ENCODE data around the gene COL6A3. TPM values are rescaled to one million over a fixed set of nuclear protein-coding genes. Genes with fewer than 3 reads are reported as not detected.

The COL6A3 gene
- total RNA-seq, 1 donor from 2014 or later: 13.0 TPM

DNA sequence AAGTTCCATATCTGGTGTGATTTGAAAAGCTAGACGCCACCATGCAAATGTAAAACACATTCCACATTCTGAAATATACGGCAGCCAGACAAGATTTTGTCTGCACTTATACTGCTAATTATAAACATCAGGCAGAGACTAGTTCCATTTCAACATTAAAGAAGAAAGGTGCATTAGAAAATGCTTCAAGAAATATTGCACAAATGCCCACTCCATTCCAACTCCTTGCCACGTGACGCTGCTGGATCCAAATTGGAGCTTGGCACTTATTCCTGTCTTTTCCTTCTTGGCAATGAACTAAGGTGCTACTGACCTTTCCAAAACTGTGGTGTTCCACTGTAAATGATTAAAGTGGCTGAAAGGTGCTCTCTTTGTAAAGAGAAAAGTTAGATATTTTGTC, 6.3 kb downstream of the COL6A3 start:
- no peak for DNase-seq (ENCODE audit: low read depth)
- TF ChIP-seq, protein P1, sequence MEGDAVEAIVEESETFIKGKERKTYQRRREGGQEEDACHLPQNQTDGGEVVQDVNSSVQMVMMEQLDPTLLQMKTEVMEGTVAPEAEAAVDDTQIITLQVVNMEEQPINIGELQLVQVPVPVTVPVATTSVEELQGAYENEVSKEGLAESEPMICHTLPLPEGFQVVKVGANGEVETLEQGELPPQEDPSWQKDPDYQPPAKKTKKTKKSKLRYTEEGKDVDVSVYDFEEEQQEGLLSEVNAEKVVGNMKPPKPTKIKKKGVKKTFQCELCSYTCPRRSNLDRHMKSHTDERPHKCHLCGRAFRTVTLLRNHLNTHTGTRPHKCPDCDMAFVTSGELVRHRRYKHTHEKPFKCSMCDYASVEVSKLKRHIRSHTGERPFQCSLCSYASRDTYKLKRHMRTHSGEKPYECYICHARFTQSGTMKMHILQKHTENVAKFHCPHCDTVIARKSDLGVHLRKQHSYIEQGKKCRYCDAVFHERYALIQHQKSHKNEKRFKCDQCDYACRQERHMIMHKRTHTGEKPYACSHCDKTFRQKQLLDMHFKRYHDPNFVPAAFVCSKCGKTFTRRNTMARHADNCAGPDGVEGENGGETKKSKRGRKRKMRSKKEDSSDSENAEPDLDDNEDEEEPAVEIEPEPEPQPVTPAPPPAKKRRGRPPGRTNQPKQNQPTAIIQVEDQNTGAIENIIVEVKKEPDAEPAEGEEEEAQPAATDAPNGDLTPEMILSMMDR (conservative IDR thresholded peaks at IDR 0.05; ENCODE audit: low read depth, low read length): no peak
- H3K4me3 ChIP-seq (ENCODE audit: low read depth, low read length): no peak overlapping the region

DNA sequence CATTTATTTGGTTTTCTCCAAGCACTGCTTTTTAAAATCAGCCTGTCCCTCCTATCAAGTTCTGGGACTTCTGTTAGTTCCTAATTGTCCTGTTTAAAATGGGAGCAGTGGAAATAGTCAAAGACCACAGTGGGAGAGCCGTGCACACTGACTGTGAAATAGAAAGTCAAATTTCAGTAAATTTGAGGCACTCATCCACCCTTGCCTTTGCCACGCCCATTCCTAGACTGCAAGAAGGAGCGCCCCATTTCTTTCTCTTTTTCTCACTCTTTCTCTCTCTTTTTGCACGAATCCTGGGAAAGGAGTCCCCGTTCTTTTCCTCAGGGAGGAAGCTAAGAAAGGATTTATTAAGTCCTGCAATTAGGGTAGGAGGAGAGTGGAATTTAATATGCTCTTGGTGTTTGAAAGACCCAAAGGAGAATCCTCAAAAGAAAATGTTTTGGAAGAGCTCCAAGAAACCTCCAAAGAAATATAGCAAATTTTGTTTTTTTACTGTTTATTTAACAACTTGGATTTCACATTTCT, 7.5 kb downstream of the COL6A3 start:
- TF ChIP-seq, protein P1 (conservative IDR thresholded peaks at IDR 0.05; ENCODE audit: low read depth, low read length): no peak
- H3K4me3 ChIP-seq (ENCODE audit: low read depth, low read length): no peak overlapping the region
- no peak for DNase-seq (ENCODE audit: low read depth)

DNA sequence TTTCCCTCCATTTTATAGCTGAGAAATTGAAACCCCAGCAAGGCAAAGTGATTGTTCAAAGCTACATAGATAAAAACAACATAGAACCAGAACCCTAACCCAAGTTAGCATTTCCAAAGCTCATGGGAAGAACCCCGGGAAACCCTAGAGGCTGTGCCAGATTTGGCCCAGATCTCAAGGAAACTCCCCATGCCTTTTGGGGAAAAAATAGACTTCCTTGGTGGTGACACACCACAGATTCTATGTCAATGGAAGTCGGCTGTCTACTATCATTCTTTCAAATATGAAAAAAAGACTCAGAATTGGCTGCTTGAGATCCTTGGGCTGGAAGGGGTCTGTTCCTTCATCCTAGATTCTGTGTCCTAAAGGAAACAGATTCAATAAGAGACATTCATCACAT, 8.4 kb downstream of the COL6A3 start:
- no peak overlapping the region for H3K4me3 ChIP-seq (ENCODE audit: low read depth, low read length)
- TF ChIP-seq, protein P1 (conservative IDR thresholded peaks at IDR 0.05; ENCODE audit: low read depth, low read length): no peak
- no peak for DNase-seq (ENCODE audit: low read depth)

DNA sequence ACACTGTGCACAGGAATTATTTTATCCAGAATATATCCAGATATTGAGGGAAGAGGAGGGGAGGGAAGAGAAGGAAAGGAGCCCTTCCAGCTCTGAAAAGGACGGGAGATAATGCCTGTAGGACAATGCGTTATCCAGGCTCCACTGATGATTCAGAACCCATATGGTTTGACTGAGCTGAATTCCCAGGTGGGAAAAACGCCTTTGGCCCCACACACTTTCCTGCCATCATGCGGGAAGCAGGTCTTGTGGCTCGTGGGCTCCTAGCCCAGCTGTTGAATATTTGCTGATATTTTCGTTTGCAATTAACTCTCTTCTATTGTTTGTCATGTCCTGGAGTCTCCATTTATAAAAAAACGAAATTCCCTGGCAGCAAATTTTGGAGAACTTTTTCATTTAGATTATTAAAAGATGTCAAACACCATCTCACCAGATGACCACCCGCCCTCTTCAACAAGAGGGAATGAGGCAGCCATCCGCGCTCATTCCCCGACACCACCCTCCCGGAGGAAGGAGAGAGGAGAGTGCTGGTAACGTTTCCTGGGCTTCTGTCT, 8.9 kb downstream of the COL6A3 start:
- H3K4me3 ChIP-seq (ENCODE audit: low read depth, low read length): no peak overlapping the region
- TF ChIP-seq, protein P1 (conservative IDR thresholded peaks at IDR 0.05; ENCODE audit: low read depth, low read length): no peak
- no peak for DNase-seq (ENCODE audit: low read depth)

DNA sequence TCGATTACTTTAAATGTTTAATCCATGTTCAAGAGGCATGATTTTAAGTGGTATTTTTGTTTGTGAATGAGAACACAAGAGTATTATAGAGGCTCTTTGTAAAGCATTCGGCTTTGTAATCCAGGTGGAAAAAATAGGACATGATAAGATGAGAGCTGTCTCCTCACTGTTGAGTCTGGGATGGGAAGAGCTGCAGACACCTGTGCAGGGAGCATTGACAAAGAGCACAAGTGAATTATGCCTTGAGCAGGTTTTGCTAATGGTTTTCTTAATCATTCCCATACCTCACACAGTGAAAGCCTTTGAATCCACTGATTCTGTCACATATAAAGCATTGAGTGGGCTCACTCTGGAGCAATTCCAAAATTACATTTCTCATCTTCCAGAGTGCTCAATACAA, 9.6 kb downstream of the COL6A3 start:
- no peak overlapping the region for H3K4me3 ChIP-seq (ENCODE audit: low read depth, low read length)
- no peak for DNase-seq (ENCODE audit: low read depth)
- TF ChIP-seq, protein P1 (conservative IDR thresholded peaks at IDR 0.05; ENCODE audit: low read depth, low read length): no peak

DNA sequence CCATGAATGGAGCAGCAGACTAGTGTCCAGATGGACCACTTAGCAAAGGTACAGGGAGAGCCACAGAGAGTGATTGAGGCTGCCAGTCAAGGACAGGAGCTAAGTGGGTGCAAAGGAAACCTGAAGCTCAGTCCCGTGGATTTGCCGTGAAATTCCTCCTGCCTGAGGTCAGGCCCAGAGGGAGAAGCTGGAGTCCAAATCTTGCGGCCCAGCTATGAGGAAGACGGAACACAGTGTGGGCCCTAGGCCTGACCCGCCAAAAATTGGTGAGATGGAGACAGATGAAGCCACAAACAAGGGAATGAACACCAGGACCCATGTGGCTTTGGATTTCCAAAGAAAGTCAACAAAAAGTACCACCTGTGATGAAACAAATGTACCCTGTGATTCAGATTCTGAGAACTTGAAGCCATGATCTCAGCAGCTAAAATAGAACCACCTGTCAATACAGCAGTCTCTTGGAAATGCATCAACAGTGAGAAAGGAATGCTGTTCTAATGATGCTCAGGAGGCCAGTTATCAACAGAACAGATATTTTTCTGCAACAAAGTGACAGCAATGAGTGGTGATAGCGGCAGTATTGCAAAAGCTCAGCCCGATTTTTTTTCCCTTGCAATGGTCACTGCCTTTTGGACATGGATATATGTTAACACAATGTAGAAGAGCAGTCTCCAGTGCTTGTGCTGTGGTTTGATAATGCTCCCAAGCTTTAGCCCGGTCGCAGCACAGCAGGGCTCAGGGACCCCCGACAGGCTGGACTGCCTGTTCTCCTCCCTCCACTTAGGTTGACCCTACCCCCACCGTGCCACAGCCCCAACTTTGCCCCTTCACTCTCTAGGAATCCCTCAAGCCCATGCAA, 10.7 kb downstream of the COL6A3 start:
- TF ChIP-seq, protein P1 (conservative IDR thresholded peaks at IDR 0.05; ENCODE audit: low read depth, low read length): no peak
- DNase-seq (ENCODE audit: low read depth): no peak
- no peak overlapping the region for H3K4me3 ChIP-seq (ENCODE audit: low read depth, low read length)
